ENCODE data around the gene RXRA.
A peak's percentile ranks its signal among the peaks of the same experiment; 100 is the strongest.

Gene RXRA

GRCh38 chr9:134435550-134436378 is 109.5 kb downstream of the RXRA start:
- Histone ChIP-seq H3K4me1 (ENCODE audit: control insufficient read depth in 2 of 2, insufficient read depth in 2 of 2, low read length in 2 of 2) (peaks cover 10 to 17% of the 10 kb centered on the region in 2 donors), H3K27ac (ENCODE audit: low read depth in 2 of 2, low read length in 2 of 2) (peak overlapping the region; percentile 74 to 75), H3K4me3 (ENCODE audit: low read length in 2 of 2) (no peak overlapping the region), H3K27me3 (ENCODE audit: control insufficient read depth in 2 of 2, insufficient read depth in 2 of 2, low read length in 2 of 2) (no peaks in the 10 kb centered on the region), H3K36me3 (ENCODE audit: control insufficient read depth in 2 of 2, insufficient read depth in 2 of 2, low read length in 2 of 2) (peaks cover 11 to 16% of the 10 kb centered on the region in 2 donors), H3K9me3 (ENCODE audit: control insufficient read depth in 2 of 2, low read length in 2 of 2) (no peaks in the 10 kb centered on the region), H3K9ac (ENCODE audit: low read depth in 1 of 2, low read length in 2 of 2) (no peak overlapping the region)

- Histone ChIP-seq H3K27me3 (ENCODE audit: control insufficient read depth in 2 of 2, insufficient read depth in 2 of 2, low read length in 2 of 2) (no peaks in the 10 kb centered on the region), H3K9me3 (ENCODE audit: control insufficient read depth in 2 of 2, low read length in 2 of 2) (no peaks in the 10 kb centered on the region), H3K9ac (ENCODE audit: low read depth in 1 of 2, low read length in 2 of 2) (no peak overlapping the region), H3K4me1 (ENCODE audit: control insufficient read depth in 2 of 2, insufficient read depth in 2 of 2, low read length in 2 of 2) (peaks cover 10 to 21% of the 10 kb centered on the region in 2 donors), H3K4me3 (ENCODE audit: low read length in 2 of 2) (no peak overlapping the region), H3K27ac (ENCODE audit: low read depth in 2 of 2, low read length in 2 of 2) (no peak overlapping the region), H3K36me3 (ENCODE audit: control insufficient read depth in 2 of 2, insufficient read depth in 2 of 2, low read length in 2 of 2) (peaks cover 11 to 15% of the 10 kb centered on the region in 2 donors)
These were observed 110.1 kb downstream of the RXRA start for GRCh38 chr9:134436379-134436762.

- no peaks in the 10 kb centered on the region for H3K9me3 ChIP-seq (ENCODE audit: control insufficient read depth in 2 of 2, low read length in 2 of 2)
- no peak overlapping the region for H3K9ac ChIP-seq (ENCODE audit: low read depth in 1 of 2, low read length in 2 of 2)
- H3K36me3 ChIP-seq (ENCODE audit: control insufficient read depth in 2 of 2, insufficient read depth in 2 of 2, low read length in 2 of 2) = peaks cover 10 to 15% of the 10 kb centered on the region in 2 donors
- no peaks in the 10 kb centered on the region for H3K27me3 ChIP-seq (ENCODE audit: control insufficient read depth in 2 of 2, insufficient read depth in 2 of 2, low read length in 2 of 2)
- peaks cover 9 to 23% of the 10 kb centered on the region in 2 donors for H3K4me1 ChIP-seq (ENCODE audit: control insufficient read depth in 2 of 2, insufficient read depth in 2 of 2, low read length in 2 of 2)
- H3K27ac ChIP-seq (ENCODE audit: low read depth in 2 of 2, low read length in 2 of 2) = no peak overlapping the region
- no peak overlapping the region for H3K4me3 ChIP-seq (ENCODE audit: low read length in 2 of 2)
These were observed 110.7 kb downstream of the RXRA start for GRCh38 chr9:134436911-134437310.

GRCh38 chr9:134437403-134438194 is 111.3 kb downstream of the RXRA start:
- no peak overlapping the region for H3K9ac ChIP-seq (ENCODE audit: low read depth in 1 of 2, low read length in 2 of 2)
- no peak overlapping the region for H3K27ac ChIP-seq (ENCODE audit: low read depth in 2 of 2, low read length in 2 of 2)
- H3K4me1 ChIP-seq (ENCODE audit: control insufficient read depth in 2 of 2, insufficient read depth in 2 of 2, low read length in 2 of 2) = peaks cover 7 to 30% of the 10 kb centered on the region in 2 donors

GRCh38 chr9:134438195-134438788 is 112.0 kb downstream of the RXRA start:
- Histone ChIP-seq H3K9ac (ENCODE audit: low read depth in 1 of 2, low read length in 2 of 2) (no peak overlapping the region), H3K4me1 (ENCODE audit: control insufficient read depth in 2 of 2, insufficient read depth in 2 of 2, low read length in 2 of 2) (peaks cover 7 to 35% of the 10 kb centered on the region in 2 donors), H3K36me3 (ENCODE audit: control insufficient read depth in 2 of 2, insufficient read depth in 2 of 2, low read length in 2 of 2) (peaks cover 7 to 15% of the 10 kb centered on the region in 2 donors), H3K27ac (ENCODE audit: low read depth in 2 of 2, low read length in 2 of 2) (no peak overlapping the region), H3K9me3 (ENCODE audit: control insufficient read depth in 2 of 2, low read length in 2 of 2) (no peaks in the 10 kb centered on the region), H3K27me3 (ENCODE audit: control insufficient read depth in 2 of 2, insufficient read depth in 2 of 2, low read length in 2 of 2) (peaks cover 4 to 6% of the 10 kb centered on the region in 2 donors), H3K4me3 (ENCODE audit: low read length in 2 of 2) (no peak overlapping the region)

More at GRCh38 chr9:134437403-134438194, 111.3 kb downstream of the RXRA start:
- Histone ChIP-seq H3K27me3 (ENCODE audit: control insufficient read depth in 2 of 2, insufficient read depth in 2 of 2, low read length in 2 of 2) (peaks cover 3 to 4% of the 10 kb centered on the region in 2 donors), H3K4me3 (ENCODE audit: low read length in 2 of 2) (no peak overlapping the region), H3K36me3 (ENCODE audit: control insufficient read depth in 2 of 2, insufficient read depth in 2 of 2, low read length in 2 of 2) (peaks cover 7 to 15% of the 10 kb centered on the region in 2 donors), H3K9me3 (ENCODE audit: control insufficient read depth in 2 of 2, low read length in 2 of 2) (no peaks in the 10 kb centered on the region)

GRCh38 chr9:134439368-134439784 is 113.1 kb downstream of the RXRA start:
- H3K9ac ChIP-seq (ENCODE audit: low read depth in 1 of 2, low read length in 2 of 2) = no peak overlapping the region
- no peak overlapping the region for H3K4me3 ChIP-seq (ENCODE audit: low read length in 2 of 2)
- H3K4me1 ChIP-seq (ENCODE audit: control insufficient read depth in 2 of 2, insufficient read depth in 2 of 2, low read length in 2 of 2) = peaks cover 14 to 36% of the 10 kb centered on the region in 2 donors
- no peak overlapping the region for H3K27ac ChIP-seq (ENCODE audit: low read depth in 2 of 2, low read length in 2 of 2)
- H3K9me3 ChIP-seq (ENCODE audit: control insufficient read depth in 2 of 2, low read length in 2 of 2) = no peaks in the 10 kb centered on the region
- peaks cover 7 to 10% of the 10 kb centered on the region in 2 donors for H3K36me3 ChIP-seq (ENCODE audit: control insufficient read depth in 2 of 2, insufficient read depth in 2 of 2, low read length in 2 of 2)
- peaks cover 4 to 6% of the 10 kb centered on the region in 2 donors for H3K27me3 ChIP-seq (ENCODE audit: control insufficient read depth in 2 of 2, insufficient read depth in 2 of 2, low read length in 2 of 2)

GRCh38 chr9:134440636-134441226 is 114.5 kb downstream of the RXRA start:
- H3K9ac ChIP-seq (ENCODE audit: low read depth in 1 of 2, low read length in 2 of 2) = no peak overlapping the region
- H3K27me3 ChIP-seq (ENCODE audit: control insufficient read depth in 2 of 2, insufficient read depth in 2 of 2, low read length in 2 of 2) = peaks cover 4 to 6% of the 10 kb centered on the region in 2 donors
- peaks cover 7 to 30% of the 10 kb centered on the region in 2 donors for H3K4me1 ChIP-seq (ENCODE audit: control insufficient read depth in 2 of 2, insufficient read depth in 2 of 2, low read length in 2 of 2)
- H3K4me3 ChIP-seq (ENCODE audit: low read length in 2 of 2) = no peak overlapping the region
- no peak overlapping the region for H3K27ac ChIP-seq (ENCODE audit: low read depth in 2 of 2, low read length in 2 of 2)
- H3K9me3 ChIP-seq (ENCODE audit: control insufficient read depth in 2 of 2, low read length in 2 of 2) = no peaks in the 10 kb centered on the region
- H3K36me3 ChIP-seq (ENCODE audit: control insufficient read depth in 2 of 2, insufficient read depth in 2 of 2, low read length in 2 of 2) = peaks cover 7 to 10% of the 10 kb centered on the region in 2 donors

GRCh38 chr9:134441227-134442084 is 115.2 kb downstream of the RXRA start:
- Histone ChIP-seq H3K27ac (ENCODE audit: low read depth in 2 of 2, low read length in 2 of 2) (no peak overlapping the region), H3K27me3 (ENCODE audit: control insufficient read depth in 2 of 2, insufficient read depth in 2 of 2, low read length in 2 of 2) (peaks cover 4 to 6% of the 10 kb centered on the region in 2 donors), H3K4me3 (ENCODE audit: low read length in 2 of 2) (no peak overlapping the region), H3K9ac (ENCODE audit: low read depth in 1 of 2, low read length in 2 of 2) (no peak overlapping the region), H3K36me3 (ENCODE audit: control insufficient read depth in 2 of 2, insufficient read depth in 2 of 2, low read length in 2 of 2) (peaks cover 3 to 4% of the 10 kb centered on the region in 2 donors), H3K9me3 (ENCODE audit: control insufficient read depth in 2 of 2, low read length in 2 of 2) (no peaks in the 10 kb centered on the region), H3K4me1 (ENCODE audit: control insufficient read depth in 2 of 2, insufficient read depth in 2 of 2, low read length in 2 of 2) (peaks cover 7 to 24% of the 10 kb centered on the region in 2 donors)

- H3K27me3 ChIP-seq (ENCODE audit: control insufficient read depth in 2 of 2, insufficient read depth in 2 of 2, low read length in 2 of 2) = peaks cover 4 to 6% of the 10 kb centered on the region in 2 donors
- no peak overlapping the region for H3K4me3 ChIP-seq (ENCODE audit: low read length in 2 of 2)
- no peaks in the 10 kb centered on the region for H3K9me3 ChIP-seq (ENCODE audit: control insufficient read depth in 2 of 2, low read length in 2 of 2)
- no peak overlapping the region for H3K9ac ChIP-seq (ENCODE audit: low read depth in 1 of 2, low read length in 2 of 2)
- H3K4me1 ChIP-seq (ENCODE audit: control insufficient read depth in 2 of 2, insufficient read depth in 2 of 2, low read length in 2 of 2) = peaks cover 7 to 24% of the 10 kb centered on the region in 2 donors
- peaks cover 0 to under 1% of the 10 kb centered on the region in 2 donors for H3K36me3 ChIP-seq (ENCODE audit: control insufficient read depth in 2 of 2, insufficient read depth in 2 of 2, low read length in 2 of 2)
- H3K27ac ChIP-seq (ENCODE audit: low read depth in 2 of 2, low read length in 2 of 2) = no peak overlapping the region
These were observed 115.8 kb downstream of the RXRA start for GRCh38 chr9:134442085-134442474.
